IMR-90 (cell line): Measurements from ENCODE around the gene CEP63. TPM values are rescaled to one million over a fixed set of nuclear protein-coding genes. Genes with fewer than 3 reads are reported as not detected.

ENCODE experiments used
- ATAC-seq: fragments of 200-7000 bp; cut with Tn5 transposase; 2 replicates; pipeline ENCODE4 v1.9.1; 2020; ENCODE audit warnings: low read depth, mild to moderate bottlenecking, moderate library complexity
- BruUV-seq: library from RNA; stranded (reverse); fragments of 400-500 nt; replicated peaks from 2 replicates; lab custom pipeline; 2021; lab: Mats Ljungman, UMichigan
- CTCF ChIA-PET: fragments of 300-600 bp; formaldehyde crosslinking; extraction: SDS; loops from one replicate; lab custom pipeline; 2021; ENCODE audit warnings: antibody characterized with exemption; lab: Yijun Ruan, JAX
- POLR2A ChIA-PET: fragments of 300-600 bp; sonication (Branson Sonifier 250); formaldehyde crosslinking; loops from one replicate; lab custom pipeline; 2022; ENCODE audit warnings: antibody characterized with exemption; ENCODE audit not compliant: unreplicated experiment; lab: Charles Lee
- DNase-seq: peaks from one replicate; pipeline ENCODE4 v3.0.0; 2013
- H2AFZ ChIP-seq: replicated peaks from 2 replicates; pipeline ENCODE3; 2013; ENCODE audit warnings: low read length, mild to moderate bottlenecking; ENCODE audit not compliant: poor library complexity
- H2AK5ac ChIP-seq: 2 replicates; pipeline ENCODE4 v1.6.1; 2013; ENCODE audit warnings: low read depth, low read length, inconsistent platforms
- H2AK9ac ChIP-seq: replicated peaks from 2 replicates; pipeline ENCODE3; 2013; ENCODE audit warnings: mild to moderate bottlenecking, low read depth, low read length, moderate library complexity; ENCODE audit not compliant: poor library complexity
- H2BK120ac ChIP-seq: 2 replicates; pipeline ENCODE4 v1.6.1; 2013; ENCODE audit warnings: low read depth, low read length, inconsistent platforms
- H2BK15ac ChIP-seq: 3 replicates; pipeline ENCODE4 v1.6.1; 2013; ENCODE audit warnings: low read depth, low read length, inconsistent platforms
- H2BK20ac ChIP-seq: 2 replicates; pipeline ENCODE4 v1.6.1; 2013; ENCODE audit warnings: low read depth, mild to moderate bottlenecking, inconsistent platforms, low read length, moderate library complexity
- H2BK5ac ChIP-seq: 2 replicates; pipeline ENCODE4 v1.6.1; 2013; ENCODE audit warnings: mild to moderate bottlenecking, low read depth, low read length, inconsistent platforms; ENCODE audit not compliant: poor library complexity, severe bottlenecking
- H3K14ac ChIP-seq: replicated peaks from 2 replicates; pipeline ENCODE4 v1.6.1; 2013; ENCODE audit warnings: low read depth, low read length, inconsistent platforms
- H3K18ac ChIP-seq: 2 replicates; pipeline ENCODE4 v1.6.1; 2013; ENCODE audit warnings: low read depth, low read length, control low read depth
- H3K23ac ChIP-seq: 2 replicates; pipeline ENCODE4 v1.6.1; 2013; ENCODE audit warnings: low read depth, low read length, inconsistent platforms
- H3K27ac ChIP-seq: 2 replicates; pipeline ENCODE4 v1.5.1; 2013; ENCODE audit warnings: mild to moderate bottlenecking, control low read depth, low read length; ENCODE audit not compliant: insufficient read depth
- H3K27me3 ChIP-seq: 2 replicates; pipeline ENCODE4 v1.6.1; 2013; ENCODE audit warnings: low read length; ENCODE audit not compliant: control insufficient read depth, insufficient read depth
- H3K36me3 ChIP-seq: 2 replicates; pipeline ENCODE4 v1.6.1; 2013; ENCODE audit warnings: low read length, mixed read lengths; ENCODE audit not compliant: control insufficient read depth, insufficient read depth
- H3K4ac ChIP-seq: 2 replicates; pipeline ENCODE4 v1.6.1; 2013; ENCODE audit warnings: low read depth, low read length, inconsistent platforms
- H3K4me1 ChIP-seq: 2 replicates; pipeline ENCODE4 v1.6.1; 2013; ENCODE audit warnings: low read length, mixed read lengths; ENCODE audit not compliant: control insufficient read depth, insufficient read depth
- H3K4me2 ChIP-seq: 2 replicates; pipeline ENCODE4 v1.6.1; 2013; ENCODE audit warnings: low read depth, mild to moderate bottlenecking, control low read depth, low read length, moderate library complexity
- H3K4me3 ChIP-seq: 2 replicates; pipeline ENCODE4 v1.5.1; 2013; ENCODE audit warnings: low read depth, mild to moderate bottlenecking, control low read depth, low read length, moderate library complexity; ENCODE audit not compliant: insufficient read depth
- H3K56ac ChIP-seq: 2 replicates; pipeline ENCODE4 v1.6.1; 2013; ENCODE audit warnings: low read length, inconsistent platforms; ENCODE audit not compliant: insufficient read depth; ENCODE audit errors: extremely low read depth
- H3K79me1 ChIP-seq, 2 experiments: 2 replicates each; pipeline ENCODE4 v1.6.1; 2013; ENCODE audit warnings: low read length in 2 of 2, inconsistent platforms in 1 of 2, low read depth in 1 of 2
- H3K9ac ChIP-seq: 2 replicates; pipeline ENCODE4 v1.6.1; 2013; ENCODE audit warnings: low read depth, low read length, control low read depth
- H3K9me1 ChIP-seq: 2 replicates; pipeline ENCODE4 v1.6.1; 2013; ENCODE audit warnings: low read length, inconsistent platforms; ENCODE audit not compliant: insufficient read depth
- H3K9me3 ChIP-seq: 2 replicates; pipeline ENCODE4 v1.6.1; 2013; ENCODE audit warnings: low read length; ENCODE audit not compliant: control insufficient read depth, insufficient read depth
- H4K20me1 ChIP-seq: 2 replicates; pipeline ENCODE4 v1.6.1; 2013; ENCODE audit warnings: low read length, inconsistent platforms; ENCODE audit not compliant: insufficient read depth
- H4K5ac ChIP-seq: 2 replicates; pipeline ENCODE4 v1.6.1; 2013; ENCODE audit warnings: mild to moderate bottlenecking, low read depth, low read length, control low read depth
- H4K8ac ChIP-seq, 2 experiments: 2 replicates each; pipeline ENCODE4 v1.6.1; 2013; ENCODE audit warnings: low read depth in 2 of 2, low read length in 2 of 2, control low read depth in 1 of 2, inconsistent platforms in 1 of 2
- H4K91ac ChIP-seq: 2 replicates; pipeline ENCODE4 v1.6.1; 2013; ENCODE audit warnings: low read depth, low read length, inconsistent platforms; ENCODE audit not compliant: insufficient read depth
- CEBPB ChIP-seq: IDR thresholded peaks from 2 replicates; pipeline ENCODE4 v1.6.1; 2012; ENCODE audit warnings: low read depth, low read length, improper control_type of control experiment
- ELK1 ChIP-seq: fragments of 150-350 bp; IDR thresholded peaks from 2 replicates; pipeline ENCODE4 v1.6.1; 2016; ENCODE audit warnings: low read depth, mild to moderate bottlenecking, low read length, moderate library complexity, borderline replicate concordance
- MXI1 ChIP-seq: IDR thresholded peaks from 2 replicates; pipeline ENCODE4 v1.6.1; 2012; ENCODE audit warnings: low read depth, mild to moderate bottlenecking, low read length, moderate library complexity, borderline replicate concordance
- RAD21 ChIP-seq: IDR thresholded peaks from 2 replicates; pipeline ENCODE4 v1.6.1; 2012; ENCODE audit warnings: low read length, improper control_type of control experiment
- RCOR1 ChIP-seq: IDR thresholded peaks from 2 replicates; pipeline ENCODE4 v1.6.1; 2012; ENCODE audit warnings: mild to moderate bottlenecking, low read length, improper control_type of control experiment; ENCODE audit not compliant: insufficient replicate concordance
- RFX5 ChIP-seq: IDR thresholded peaks from 2 replicates; pipeline ENCODE4 v1.8.0; 2012; ENCODE audit warnings: low read depth, mild to moderate bottlenecking, low read length, moderate library complexity
- SMC3 ChIP-seq: fragments of 150-350 bp; IDR thresholded peaks from 2 replicates; pipeline ENCODE4 v1.6.1; 2016; ENCODE audit warnings: low read depth, mild to moderate bottlenecking, antibody characterized with exemption, low read length, moderate library complexity
- WGBS, 2 experiments: methylation state at CpG; one replicate each; pipeline versions ENCODE4 v1.1.5 to v1.1.7; 2013; ENCODE audit warnings: missing lambda C conversion rate in 2 of 2; ENCODE audit not compliant: insufficient read length in 1 of 2; ENCODE audit errors: extremely low coverage in 2 of 2; 5-methylcytosine and 5-hydroxymethylcytosine counted together
- dilution Hi-C: fragments of 300-500 bp; cut with HindIII; formaldehyde crosslinking; loops from one replicate; pipeline ENCODE4 v1.14.3; 2018; ENCODE audit warnings: low sequenced_read_pairs; ENCODE audit not compliant: unreplicated experiment
- in situ Hi-C: fragments of 300-500 bp; cut with MboI; formaldehyde crosslinking; loops from 3 replicates; pipeline ENCODE4 v1.14.3; 2019; ENCODE audit warnings: low sequenced_read_pairs, inconsistent platforms, mixed read lengths
- intact Hi-C: fragments of 100-400 bp; cut with micrococcal nuclease; formaldehyde crosslinking; loops from 2 replicates; pipeline ENCODE4 v1.10.0; 2022
- polyA plus RNA-seq, 3 experiments: library from polyadenylated mRNA; depleted of rRNA; stranded (reverse); fragments of >200 nt; gene quantifications; 2 replicates each; pipeline ENCODE4 v1.2.3, GENCODE V29; 2012; ENCODE audit warnings: low replicate concordance in 1 of 3
- total RNA-seq: library from RNA; depleted of rRNA; stranded (reverse); fragments of >200 nt; gene quantifications from 2 replicates; pipeline ENCODE4 v1.2.3, GENCODE V29; 2012

The CEP63 gene
- total and polyA plus RNA-seq, 2 of the 4 experiments (the other 2 are of a cell fraction): 6.5 to 9.1 TPM

GRCh38 chr3:134511500-134511899, 25.6 kb downstream of the CEP63 start:
- Histone ChIP-seq H2BK120ac (no peak overlapping the region), H3K9me3 (no peaks in the 10 kb centered on the region), H3K9me1 (no peaks in the 10 kb centered on the region; the same call in 1 of the 2 replicates), H3K36me3 (no peaks in the 10 kb centered on the region; the same call in none of the 2 replicates), H2BK15ac (no peak overlapping the region), H3K27ac (no peak overlapping the region), H3K4me1 (peaks cover 4% of the 10 kb centered on the region; the same call in 1 of the 2 replicates), H3K9ac (no peak overlapping the region), H3K4me3 (no peak overlapping the region), H4K20me1 (no peaks in the 10 kb centered on the region), H4K8ac (no peak overlapping the region), H4K91ac (no peak overlapping the region), H3K14ac (no peak overlapping the region), H4K5ac (no peak overlapping the region), H2AK9ac (no peak overlapping the region), H3K18ac (no peak overlapping the region), H2BK5ac (no peak overlapping the region), H3K56ac (no peak overlapping the region), H3K27me3 (no peaks in the 10 kb centered on the region), H3K23ac (no peak overlapping the region), H2BK20ac (no peak overlapping the region), H2AK5ac (no peak overlapping the region), H3K4ac (no peak overlapping the region), H2AFZ (no peak overlapping the region), H3K79me1 (peaks cover 8 to 10% of the 10 kb centered on the region in 2 experiments; a peak in 3 of 4 replicates), H3K4me2 (no peak overlapping the region)
- POLR2A ChIA-PET: no interaction called here
- no TSS peak for BruUV-seq
- no peak for ATAC-seq
- in situ Hi-C loops (no loop called here), intact Hi-C loops (no loop called here), dilution Hi-C loops (no loop called here)
- WGBS, 2 experiments: no CpG with 5 or more reads among the region's 2 CpGs
- no peak for DNase-seq
- CTCF ChIA-PET: no interaction called here
- TF ChIP-seq CEBPB (no peak), SMC3 (no peak), RAD21 (no peak), MXI1 (no peak), RCOR1 (no peak), RFX5 (no peak), ELK1 (no peak)
